GM23248 (cell line): Measurements from ENCODE around the gene TRIM58.

ENCODE experiments used
- EZH2 ChIP-seq: fragments of 200-600 bp; sonication (generic); IDR thresholded peaks from 2 replicates; pipeline ENCODE4 v1.6.1; 2018; ENCODE audit warnings: antibody characterized with exemption, mild to moderate bottlenecking; ENCODE audit not compliant: insufficient read depth, poor library complexity, severe bottlenecking
- EZH2phosphoT487 ChIP-seq: fragments of 200-600 bp; sonication (generic); IDR thresholded peaks from 2 replicates; pipeline ENCODE4 v1.6.1; 2018; ENCODE audit warnings: antibody characterized with exemption, moderate library complexity, mild to moderate bottlenecking, low read depth; ENCODE audit not compliant: insufficient read depth

- TF ChIP-seq EZH2: no peak
- TF ChIP-seq EZH2phosphoT487: no peak
Measured at GRCh38 chr1:247906504-247907047, 49.6 kb downstream of the TRIM58 start.
